ENCODE results near the gene CCNI. TPM values are rescaled to one million over a fixed set of nuclear protein-coding genes. Genes with fewer than 3 reads are reported as not detected.

The CCNI gene
- total RNA-seq, 1 experiment from 2014 or later, result 240 TPM

GRCh38 chr4:77074981-77075855 lies 571 bp downstream of the CCNI start:
- Histone ChIP-seq H2BK20ac (ENCODE audit: low read depth, low read length, poor library complexity, severe bottlenecking) (no peak overlapping the region), H2AFZ (ENCODE audit: low read length) (no peak overlapping the region)
- no CpG with 5 or more reads among the region's 89 CpGs for WGBS (ENCODE audit: extremely low coverage, insufficient read length, low lambda C conversion rate)

More at GRCh38 chr4:77074981-77075855, 571 bp downstream of the CCNI start:
- Histone ChIP-seq H3K4me1 (ENCODE audit: insufficient read depth, low read length) (peaks cover 10% of the 10 kb centered on the region), H4K20me1 (ENCODE audit: control insufficient read depth, insufficient read depth, insufficient read length) (no peaks in the 10 kb centered on the region), H3K18ac (ENCODE audit: insufficient read length, low read depth, low read length) (peak overlapping the region; percentile 44), H4K5ac (ENCODE audit: insufficient read length, low read depth, low read length) (no peak overlapping the region), H3K4ac (ENCODE audit: low read depth, low read length) (no peak overlapping the region), H3K56ac (ENCODE audit: insufficient read length, low read depth, low read length) (no peak overlapping the region), H3K27me3 (ENCODE audit: insufficient read depth, low read length) (no peaks in the 10 kb centered on the region), H3K14ac (ENCODE audit: insufficient read depth, low read length) (peak overlapping the region; percentile 66), H2AK5ac (ENCODE audit: insufficient read length, low read length) (no peak overlapping the region), H3K23me2 (ENCODE audit: insufficient read length, low read depth, low read length, poor library complexity, severe bottlenecking) (peaks cover 12% of the 10 kb centered on the region), H4K8ac (replicated peaks; ENCODE audit: insufficient read length, low read depth, low read length) (no peak overlapping the region), H2BK15ac (ENCODE audit: low read depth, low read length) (no peak overlapping the region), H3K23ac (ENCODE audit: insufficient read length, low read depth, low read length) (no peak overlapping the region), H3K4me2 (ENCODE audit: insufficient read depth, insufficient read length, low read length) (peak overlapping the region; percentile 98), H3K9me3 (ENCODE audit: control insufficient read depth, low read depth, low read length) (no peaks in the 10 kb centered on the region), H4K91ac (ENCODE audit: insufficient read length, low read depth, low read length) (no peak overlapping the region), H3K79me2 (ENCODE audit: insufficient read depth, low read length) (peaks cover 34% of the 10 kb centered on the region), H2BK120ac (ENCODE audit: low read depth, low read length, poor library complexity, severe bottlenecking) (no peak overlapping the region), H2BK12ac (ENCODE audit: insufficient read length, low read depth, low read length) (no peak overlapping the region), H3K9ac (ENCODE audit: extremely low read depth, insufficient read length, low read length) (peak overlapping the region; percentile 98), H3T11ph (ENCODE audit: low read length) (no peak overlapping the region), H3K27ac (ENCODE audit: insufficient read length, low read depth, low read length) (no peak overlapping the region), H3K79me1 (ENCODE audit: insufficient read depth, low read depth, low read length, poor library complexity, severe bottlenecking) (no peaks in the 10 kb centered on the region), H2BK5ac (ENCODE audit: insufficient read length, low read length) (no peak overlapping the region)
- Mint-ChIP-seq H3K27me3 (ENCODE audit: low read depth) (peaks cover 3% of the 10 kb centered on the region), H3K4me1 (peaks cover 20 to 27% of the 10 kb centered on the region in 2 experiments), H3K36me3 (ENCODE audit: insufficient read depth in 1 of 3, low read depth in 3 of 3) (peaks cover 0 to 6% (median 0%) of the 10 kb centered on the region in 3 experiments; a peak in 2 of 7 replicates), H3K4me3 (peak overlapping the region in 1 of 2 experiments; percentile 99; a peak in 4 of 5 replicates), H3K27ac (peak overlapping the region in 2 of 3 experiments; percentile 82 to 97; a peak in 6 of 7 replicates), H3K9me3 (peaks cover 0 to 3% of the 10 kb centered on the region in 2 experiments; a peak in 1 of 5 replicates)
- DNase-seq, result peak; percentile 59
- TF ChIP-seq, protein P1, sequence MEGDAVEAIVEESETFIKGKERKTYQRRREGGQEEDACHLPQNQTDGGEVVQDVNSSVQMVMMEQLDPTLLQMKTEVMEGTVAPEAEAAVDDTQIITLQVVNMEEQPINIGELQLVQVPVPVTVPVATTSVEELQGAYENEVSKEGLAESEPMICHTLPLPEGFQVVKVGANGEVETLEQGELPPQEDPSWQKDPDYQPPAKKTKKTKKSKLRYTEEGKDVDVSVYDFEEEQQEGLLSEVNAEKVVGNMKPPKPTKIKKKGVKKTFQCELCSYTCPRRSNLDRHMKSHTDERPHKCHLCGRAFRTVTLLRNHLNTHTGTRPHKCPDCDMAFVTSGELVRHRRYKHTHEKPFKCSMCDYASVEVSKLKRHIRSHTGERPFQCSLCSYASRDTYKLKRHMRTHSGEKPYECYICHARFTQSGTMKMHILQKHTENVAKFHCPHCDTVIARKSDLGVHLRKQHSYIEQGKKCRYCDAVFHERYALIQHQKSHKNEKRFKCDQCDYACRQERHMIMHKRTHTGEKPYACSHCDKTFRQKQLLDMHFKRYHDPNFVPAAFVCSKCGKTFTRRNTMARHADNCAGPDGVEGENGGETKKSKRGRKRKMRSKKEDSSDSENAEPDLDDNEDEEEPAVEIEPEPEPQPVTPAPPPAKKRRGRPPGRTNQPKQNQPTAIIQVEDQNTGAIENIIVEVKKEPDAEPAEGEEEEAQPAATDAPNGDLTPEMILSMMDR (conservative IDR thresholded peaks at IDR 0.05), result no peak
